Liver (tissue), 9 donors: ENCODE data around the gene VEPH1. TPM values are rescaled to one million over a fixed set of nuclear protein-coding genes. Genes with fewer than 3 reads are reported as not detected.

ENCODE experiments used
- DNase-seq: peaks from one replicate; pipeline ENCODE4 v3.0.0-alpha.2; 2017; ENCODE audit warnings: low spot score
- H3K27ac ChIP-seq, 2 donors: one replicate each; pipeline ENCODE4 v1.7.0; 2013; ENCODE audit warnings: inconsistent platforms in 2 of 2, low read length in 2 of 2, control low read depth in 1 of 2, low read depth in 1 of 2, mild to moderate bottlenecking in 1 of 2
- H3K27me3 ChIP-seq, 4 donors: one replicate each; pipeline versions ENCODE4 v1.6.1 to v1.7.0; 2013; ENCODE audit warnings: low read length in 3 of 4, inconsistent platforms in 1 of 4, mild to moderate bottlenecking in 1 of 4, moderate library complexity in 1 of 4; ENCODE audit not compliant: control insufficient read depth in 4 of 4, insufficient read depth in 4 of 4
- H3K36me3 ChIP-seq, 4 donors: one replicate each; pipeline versions ENCODE4 v1.6.1 to v1.7.0; 2013; ENCODE audit warnings: low read length in 3 of 4, mild to moderate bottlenecking in 3 of 4, low read depth in 1 of 4, moderate library complexity in 1 of 4; ENCODE audit not compliant: control insufficient read depth in 4 of 4, insufficient read depth in 3 of 4
- H3K4me1 ChIP-seq, 4 donors: one replicate each; pipeline versions ENCODE4 v1.6.1 to v1.7.0; 2013; ENCODE audit warnings: low read length in 3 of 4, mild to moderate bottlenecking in 3 of 4, moderate library complexity in 1 of 4; ENCODE audit not compliant: control insufficient read depth in 4 of 4, insufficient read depth in 4 of 4
- H3K4me3 ChIP-seq, 3 donors: one replicate each; pipeline versions ENCODE4 v1.6.1 to v1.7.0; 2013; ENCODE audit warnings: low read length in 3 of 3, control low read depth in 1 of 3, low read depth in 1 of 3, mild to moderate bottlenecking in 1 of 3
- H3K9ac ChIP-seq, 2 donors: one replicate each; pipeline ENCODE4 v1.7.0; 2013; ENCODE audit warnings: low read length in 2 of 2, mild to moderate bottlenecking in 2 of 2, moderate library complexity in 2 of 2, control low read depth in 1 of 2, low read depth in 1 of 2
- H3K9me3 ChIP-seq, 4 donors: one replicate each; pipeline versions ENCODE4 v1.6.1 to v1.7.0; 2013; ENCODE audit warnings: low read length in 3 of 4; ENCODE audit not compliant: control insufficient read depth in 4 of 4
- ATF3 ChIP-seq: IDR thresholded peaks from 2 replicates; pipeline ENCODE4 v1.6.1; 2016; ENCODE audit warnings: antibody characterized with exemption
- CTCF ChIP-seq: fragments of 150-350 bp; IDR thresholded peaks from 2 replicates; pipeline ENCODE4 v1.5.1; 2017; ENCODE audit warnings: improper control_type of control experiment, low read depth, low read length; ENCODE audit not compliant: missing input control
- EGR1 ChIP-seq, 2 donors: IDR thresholded peaks; 2 replicates each; pipeline ENCODE4 v1.6.1; 2016 to 2018; ENCODE audit warnings: antibody characterized with exemption in 2 of 2, low read depth in 2 of 2
- FOXA1 ChIP-seq: IDR thresholded peaks from 2 replicates; pipeline ENCODE4 v1.6.1; 2016; ENCODE audit warnings: antibody characterized with exemption
- FOXA2 ChIP-seq: IDR thresholded peaks from 2 replicates; pipeline ENCODE4 v1.6.1; 2016; ENCODE audit warnings: antibody characterized with exemption
- GABPA ChIP-seq, 2 donors: IDR thresholded peaks in 1 of 2; conservative IDR thresholded peaks in 1 of 2; 2 replicates each; pipeline ENCODE4 v1.6.1; 2016; ENCODE audit warnings: antibody characterized with exemption in 2 of 2, mild to moderate bottlenecking in 1 of 2, moderate library complexity in 1 of 2
- HNF4A ChIP-seq, 2 donors: conservative IDR thresholded peaks; 2 replicates each; pipeline ENCODE4 v1.6.1; 2016; ENCODE audit warnings: antibody characterized with exemption in 2 of 2, mild to moderate bottlenecking in 2 of 2
- JUND ChIP-seq, 2 donors: IDR thresholded peaks; 2 replicates each; pipeline ENCODE4 v1.6.1; 2016; ENCODE audit warnings: antibody characterized with exemption in 2 of 2
- MAX ChIP-seq: IDR thresholded peaks from 2 replicates; pipeline ENCODE4 v1.6.1; 2016; ENCODE audit warnings: antibody characterized with exemption
- NR2F2 ChIP-seq: IDR thresholded peaks from 2 replicates; pipeline ENCODE4 v1.6.1; 2016; ENCODE audit warnings: antibody characterized with exemption
- RAD21 ChIP-seq, 2 donors: IDR thresholded peaks; 2 replicates each; pipeline ENCODE4 v1.6.1; 2016; ENCODE audit warnings: antibody characterized with exemption in 2 of 2, mild to moderate bottlenecking in 2 of 2
- REST ChIP-seq: IDR thresholded peaks from 2 replicates; pipeline ENCODE4 v1.6.1; 2016; ENCODE audit warnings: antibody characterized with exemption, mild to moderate bottlenecking
- RXRA ChIP-seq, 2 donors: IDR thresholded peaks; 2 replicates each; pipeline ENCODE4 v1.6.1; 2017 to 2018; ENCODE audit warnings: antibody characterized with exemption in 2 of 2, mild to moderate bottlenecking in 1 of 2
- SP1 ChIP-seq: IDR thresholded peaks from 2 replicates; pipeline ENCODE4 v1.6.1; 2018; ENCODE audit warnings: antibody characterized with exemption, mild to moderate bottlenecking
- TAF1 ChIP-seq: conservative IDR thresholded peaks from 2 replicates; pipeline ENCODE4 v1.6.1; 2016; ENCODE audit warnings: antibody characterized with exemption, mild to moderate bottlenecking
- ZBTB33 ChIP-seq: IDR thresholded peaks from 2 replicates; pipeline ENCODE4 v1.6.1; 2016; ENCODE audit warnings: antibody characterized with exemption
- WGBS: extraction: QIAGEN DNeasy Blood & Tissue Kit; methylation state at CpG from one replicate; pipeline ENCODE4 v1.1.7; 2013; 5-methylcytosine and 5-hydroxymethylcytosine counted together
- polyA plus RNA-seq, 2 donors: library from polyadenylated mRNA; stranded (reverse) in 1 of 2; unstranded in 1 of 2; fragments of 200-250 nt in 1 of 2; fragments of >200 nt in 1 of 2; fragmentation: Nextera tagmentation in 1 of 2; extraction: Ambion mirVana in 1 of 2; gene quantifications; one replicate each; pipeline versions ENCODE4 v1.2.1 to v1.2.3, GENCODE V29; 2013 to 2015
- total RNA-seq, 2 donors: library from RNA; depleted of rRNA; stranded (reverse); fragments of >200 nt; gene quantifications; one replicate each; pipeline ENCODE4 v1.2.3, GENCODE V29; 2014
- donor health status: healthy.
- donor health status: healthy.
- donor health status: healthy.
- donor health status: healthy.
- donor health status: healthy.

The VEPH1 gene
- total and polyA plus RNA-seq, 4 donors = 0.60 to 3.3 (median 1.2) TPM

GRCh38 chr3:157323360-157323759, 179.9 kb downstream of the VEPH1 start:
- Histone ChIP-seq H3K9me3 (no peaks in the 10 kb centered on the region), H3K36me3 (no peaks in the 10 kb centered on the region), H3K27me3 (no peaks in the 10 kb centered on the region), H3K4me3 (no peak overlapping the region), H3K27ac (no peak overlapping the region), H3K4me1 (no peaks in the 10 kb centered on the region), H3K9ac (no peak overlapping the region)
- TF ChIP-seq CTCF (no peak), FOXA2 (no peak), HNF4A (conservative IDR thresholded peaks at IDR 0.05) (no peak), TAF1 (no peak), EGR1 (IDR thresholded peaks at IDR 0.05; ENCODE audit: low read depth in 2 of 2) (no peak), JUND (IDR thresholded peaks at IDR 0.05) (no peak), GABPA (IDR thresholded peaks at IDR 0.05 in 1 of 2, conservative IDR thresholded peaks at IDR 0.05 in 1 of 2) (no peak), NR2F2 (no peak), ZBTB33 (no peak), REST (no peak), RXRA (IDR thresholded peaks at IDR 0.05) (no peak)
- DNase-seq = no peak
- WGBS = 74% methylated on average over 2 of the region's 2 CpGs

GRCh38 chr3:157319672-157320071, 183.5 kb downstream of the VEPH1 start:
- Histone ChIP-seq H3K4me1 (no peaks in the 10 kb centered on the region), H3K9ac (no peak overlapping the region), H3K4me3 (no peak overlapping the region), H3K27ac (no peak overlapping the region), H3K36me3 (no peaks in the 10 kb centered on the region), H3K27me3 (no peaks in the 10 kb centered on the region), H3K9me3 (no peaks in the 10 kb centered on the region)
- no peak for DNase-seq
- TF ChIP-seq HNF4A (conservative IDR thresholded peaks at IDR 0.05) = no peak
- no peak for TF ChIP-seq TAF1
- no peak for TF ChIP-seq RAD21 (IDR thresholded peaks at IDR 0.05)
- TF ChIP-seq RXRA (IDR thresholded peaks at IDR 0.05) = no peak
- no peak for TF ChIP-seq NR2F2
- no peak for TF ChIP-seq MAX
- no peak for TF ChIP-seq ATF3
- TF ChIP-seq REST = no peak
- no peak for TF ChIP-seq FOXA2
- no peak for TF ChIP-seq SP1
- TF ChIP-seq ZBTB33 = no peak
- TF ChIP-seq EGR1 (IDR thresholded peaks at IDR 0.05; ENCODE audit: low read depth in 2 of 2) = no peak
- TF ChIP-seq FOXA1 = no peak
- TF ChIP-seq GABPA (IDR thresholded peaks at IDR 0.05 in 1 of 2, conservative IDR thresholded peaks at IDR 0.05 in 1 of 2) = no peak
